Liver (tissue), 9 donors: ENCODE measurements around the gene RPLP2. TPM values are rescaled to one million over a fixed set of nuclear protein-coding genes. Genes with fewer than 3 reads are reported as not detected.

ENCODE experiments used
- DNase-seq: peaks from one replicate; pipeline ENCODE4 v3.0.0-alpha.2; 2017; ENCODE audit warnings: low spot score
- H3K27ac ChIP-seq, 2 donors: one replicate each; pipeline ENCODE4 v1.7.0; 2013; ENCODE audit warnings: inconsistent platforms in 2 of 2, low read length in 2 of 2, control low read depth in 1 of 2, low read depth in 1 of 2, mild to moderate bottlenecking in 1 of 2
- H3K27me3 ChIP-seq, 4 donors: one replicate each; pipeline versions ENCODE4 v1.6.1 to v1.7.0; 2013; ENCODE audit warnings: low read length in 3 of 4, inconsistent platforms in 1 of 4, mild to moderate bottlenecking in 1 of 4, moderate library complexity in 1 of 4; ENCODE audit not compliant: control insufficient read depth in 4 of 4, insufficient read depth in 4 of 4
- H3K36me3 ChIP-seq, 4 donors: one replicate each; pipeline versions ENCODE4 v1.6.1 to v1.7.0; 2013; ENCODE audit warnings: low read length in 3 of 4, mild to moderate bottlenecking in 3 of 4, low read depth in 1 of 4, moderate library complexity in 1 of 4; ENCODE audit not compliant: control insufficient read depth in 4 of 4, insufficient read depth in 3 of 4
- H3K4me1 ChIP-seq, 4 donors: one replicate each; pipeline versions ENCODE4 v1.6.1 to v1.7.0; 2013; ENCODE audit warnings: low read length in 3 of 4, mild to moderate bottlenecking in 3 of 4, moderate library complexity in 1 of 4; ENCODE audit not compliant: control insufficient read depth in 4 of 4, insufficient read depth in 4 of 4
- H3K4me3 ChIP-seq, 3 donors: one replicate each; pipeline versions ENCODE4 v1.6.1 to v1.7.0; 2013; ENCODE audit warnings: low read length in 3 of 3, control low read depth in 1 of 3, low read depth in 1 of 3, mild to moderate bottlenecking in 1 of 3
- H3K9ac ChIP-seq, 2 donors: one replicate each; pipeline ENCODE4 v1.7.0; 2013; ENCODE audit warnings: low read length in 2 of 2, mild to moderate bottlenecking in 2 of 2, moderate library complexity in 2 of 2, control low read depth in 1 of 2, low read depth in 1 of 2
- H3K9me3 ChIP-seq, 4 donors: one replicate each; pipeline versions ENCODE4 v1.6.1 to v1.7.0; 2013; ENCODE audit warnings: low read length in 3 of 4; ENCODE audit not compliant: control insufficient read depth in 4 of 4
- ATF3 ChIP-seq: IDR thresholded peaks from 2 replicates; pipeline ENCODE4 v1.6.1; 2016; ENCODE audit warnings: antibody characterized with exemption
- CTCF ChIP-seq: fragments of 150-350 bp; IDR thresholded peaks from 2 replicates; pipeline ENCODE4 v1.5.1; 2017; ENCODE audit warnings: improper control_type of control experiment, low read depth, low read length; ENCODE audit not compliant: missing input control
- FOXA1 ChIP-seq: IDR thresholded peaks from 2 replicates; pipeline ENCODE4 v1.6.1; 2016; ENCODE audit warnings: antibody characterized with exemption
- FOXA2 ChIP-seq: IDR thresholded peaks from 2 replicates; pipeline ENCODE4 v1.6.1; 2016; ENCODE audit warnings: antibody characterized with exemption
- GABPA ChIP-seq, 2 donors: IDR thresholded peaks in 1 of 2; conservative IDR thresholded peaks in 1 of 2; 2 replicates each; pipeline ENCODE4 v1.6.1; 2016; ENCODE audit warnings: antibody characterized with exemption in 2 of 2, mild to moderate bottlenecking in 1 of 2, moderate library complexity in 1 of 2
- HNF4A ChIP-seq, 2 donors: conservative IDR thresholded peaks; 2 replicates each; pipeline ENCODE4 v1.6.1; 2016; ENCODE audit warnings: antibody characterized with exemption in 2 of 2, mild to moderate bottlenecking in 2 of 2
- JUND ChIP-seq, 2 donors: IDR thresholded peaks; 2 replicates each; pipeline ENCODE4 v1.6.1; 2016; ENCODE audit warnings: antibody characterized with exemption in 2 of 2
- NR2F2 ChIP-seq: IDR thresholded peaks from 2 replicates; pipeline ENCODE4 v1.6.1; 2016; ENCODE audit warnings: antibody characterized with exemption
- RAD21 ChIP-seq, 2 donors: IDR thresholded peaks; 2 replicates each; pipeline ENCODE4 v1.6.1; 2016; ENCODE audit warnings: antibody characterized with exemption in 2 of 2, mild to moderate bottlenecking in 2 of 2
- REST ChIP-seq: IDR thresholded peaks from 2 replicates; pipeline ENCODE4 v1.6.1; 2016; ENCODE audit warnings: antibody characterized with exemption, mild to moderate bottlenecking
- RXRA ChIP-seq, 2 donors: IDR thresholded peaks; 2 replicates each; pipeline ENCODE4 v1.6.1; 2017 to 2018; ENCODE audit warnings: antibody characterized with exemption in 2 of 2, mild to moderate bottlenecking in 1 of 2
- SP1 ChIP-seq: IDR thresholded peaks from 2 replicates; pipeline ENCODE4 v1.6.1; 2018; ENCODE audit warnings: antibody characterized with exemption, mild to moderate bottlenecking
- TAF1 ChIP-seq: conservative IDR thresholded peaks from 2 replicates; pipeline ENCODE4 v1.6.1; 2016; ENCODE audit warnings: antibody characterized with exemption, mild to moderate bottlenecking
- YY1 ChIP-seq: IDR thresholded peaks from 2 replicates; pipeline ENCODE4 v1.6.1; 2016; ENCODE audit warnings: antibody characterized with exemption, mild to moderate bottlenecking
- WGBS: extraction: QIAGEN DNeasy Blood & Tissue Kit; methylation state at CpG from one replicate; pipeline ENCODE4 v1.1.7; 2013; 5-methylcytosine and 5-hydroxymethylcytosine counted together
- polyA plus RNA-seq, 2 donors: library from polyadenylated mRNA; stranded (reverse) in 1 of 2; unstranded in 1 of 2; fragments of 200-250 nt in 1 of 2; fragments of >200 nt in 1 of 2; fragmentation: Nextera tagmentation in 1 of 2; extraction: Ambion mirVana in 1 of 2; gene quantifications; one replicate each; pipeline versions ENCODE4 v1.2.1 to v1.2.3, GENCODE V29; 2013 to 2015
- total RNA-seq, 2 donors: library from RNA; depleted of rRNA; stranded (reverse); fragments of >200 nt; gene quantifications; one replicate each; pipeline ENCODE4 v1.2.3, GENCODE V29; 2014
- TF ChIP-seq, protein P1 (sequence below): IDR thresholded peaks from 2 replicates; pipeline ENCODE4 v1.6.1; 2016; ENCODE audit warnings: antibody characterized with exemption
- donor health status: healthy.
- donor health status: healthy.
- donor health status: healthy.
- donor health status: healthy.
- donor health status: healthy.

RPLP2 gene
- total and polyA plus RNA-seq, 4 donors: 59.8 to 476 (median 285) TPM

DNA sequence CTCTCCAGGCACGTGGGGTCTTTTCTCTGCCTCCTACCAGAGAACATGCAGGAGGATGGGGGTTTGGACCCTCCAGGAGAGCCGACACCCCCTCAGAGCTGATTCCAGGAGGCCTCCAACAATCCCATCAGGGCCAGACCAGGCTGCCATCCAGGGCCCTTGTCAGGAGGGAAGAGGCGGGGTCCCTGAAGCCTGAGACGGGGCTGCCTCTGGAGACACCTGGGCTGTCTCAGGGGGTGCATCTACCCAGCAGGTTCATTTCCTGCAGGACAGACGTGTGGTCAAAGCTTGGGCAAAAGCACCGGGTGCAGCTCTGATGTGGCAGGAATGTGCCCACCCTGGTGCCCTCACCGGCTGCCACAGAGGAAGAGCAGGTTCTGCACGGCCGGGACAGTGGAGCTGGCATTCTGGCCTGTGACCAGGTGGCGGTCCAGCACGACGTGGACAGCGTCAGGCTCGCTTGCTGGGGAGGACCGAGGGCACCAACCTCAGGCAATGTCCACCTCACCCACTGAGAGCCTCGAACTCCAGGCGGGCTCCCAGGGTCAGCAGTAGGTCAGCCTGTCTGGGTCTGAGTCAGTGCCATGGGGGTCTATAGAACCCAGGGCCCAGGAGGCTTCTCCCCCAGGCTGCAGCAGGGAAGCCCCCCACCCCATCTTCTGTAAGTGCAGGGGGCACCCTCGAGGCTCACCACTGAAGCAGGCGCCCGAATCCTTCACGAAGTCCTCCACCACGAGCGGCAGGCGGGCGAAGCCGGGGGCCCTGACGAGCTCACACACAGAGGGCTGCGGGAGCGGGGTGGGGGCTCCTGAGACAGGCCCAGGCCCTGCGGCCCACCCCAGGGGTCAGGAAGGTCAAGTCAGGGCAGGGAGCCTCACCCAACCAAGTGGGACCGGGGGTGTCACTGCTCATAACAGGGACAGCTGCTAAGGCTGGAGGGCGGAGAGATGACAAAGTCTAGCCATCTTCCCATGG, 38.8 kb upstream of the RPLP2 start:
- Histone ChIP-seq H3K27me3 (no peaks in the 10 kb centered on the region), H3K27ac (no peak overlapping the region), H3K4me3 (no peak overlapping the region), H3K36me3 (peaks cover 9 to 36% (median 15%) of the 10 kb centered on the region in 4 donors), H3K4me1 (peaks cover 0 to 7% (median 1%) of the 10 kb centered on the region in 4 donors), H3K9ac (no peak overlapping the region), H3K9me3 (no peaks in the 10 kb centered on the region)
- DNase-seq: no peak
- 94% methylated on average over 32 of the region's 32 CpGs for WGBS
- no peak for TF ChIP-seq RAD21 (IDR thresholded peaks at IDR 0.05)
- TF ChIP-seq YY1: no peak
- no peak for TF ChIP-seq JUND (IDR thresholded peaks at IDR 0.05)
- TF ChIP-seq NR2F2: no peak
- TF ChIP-seq SP1: no peak
- TF ChIP-seq HNF4A (conservative IDR thresholded peaks at IDR 0.05): no peak
- TF ChIP-seq, protein P1, sequence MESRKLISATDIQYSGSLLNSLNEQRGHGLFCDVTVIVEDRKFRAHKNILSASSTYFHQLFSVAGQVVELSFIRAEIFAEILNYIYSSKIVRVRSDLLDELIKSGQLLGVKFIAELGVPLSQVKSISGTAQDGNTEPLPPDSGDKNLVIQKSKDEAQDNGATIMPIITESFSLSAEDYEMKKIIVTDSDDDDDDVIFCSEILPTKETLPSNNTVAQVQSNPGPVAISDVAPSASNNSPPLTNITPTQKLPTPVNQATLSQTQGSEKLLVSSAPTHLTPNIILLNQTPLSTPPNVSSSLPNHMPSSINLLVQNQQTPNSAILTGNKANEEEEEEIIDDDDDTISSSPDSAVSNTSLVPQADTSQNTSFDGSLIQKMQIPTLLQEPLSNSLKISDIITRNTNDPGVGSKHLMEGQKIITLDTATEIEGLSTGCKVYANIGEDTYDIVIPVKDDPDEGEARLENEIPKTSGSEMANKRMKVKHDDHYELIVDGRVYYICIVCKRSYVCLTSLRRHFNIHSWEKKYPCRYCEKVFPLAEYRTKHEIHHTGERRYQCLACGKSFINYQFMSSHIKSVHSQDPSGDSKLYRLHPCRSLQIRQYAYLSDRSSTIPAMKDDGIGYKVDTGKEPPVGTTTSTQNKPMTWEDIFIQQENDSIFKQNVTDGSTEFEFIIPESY: no peak
- no peak for TF ChIP-seq RXRA (IDR thresholded peaks at IDR 0.05)
- no peak for TF ChIP-seq CTCF
- no peak for TF ChIP-seq FOXA1
- no peak for TF ChIP-seq TAF1
- TF ChIP-seq FOXA2: no peak
- no peak for TF ChIP-seq REST
- TF ChIP-seq ATF3: no peak
- TF ChIP-seq GABPA (IDR thresholded peaks at IDR 0.05 in 1 of 2, conservative IDR thresholded peaks at IDR 0.05 in 1 of 2): no peak
